Measurements from ENCODE around the gene PHGDH.

- no peak for TF ChIP-seq CTCF (optimal IDR thresholded peaks at IDR 0.05 in 1 of 3, IDR thresholded peaks at IDR 0.05 in 1 of 3, conservative IDR thresholded peaks at IDR 0.05 in 1 of 3; ENCODE audit: extremely low read depth in 1 of 3, insufficient read depth in 2 of 3, low read length in 3 of 3)
- no peak for TF ChIP-seq EZH2 (IDR thresholded peaks at IDR 0.05; ENCODE audit: low read length)
These were observed 60.0 kb downstream of the PHGDH start for GRCh38 chr1:119771770-119772169.

Measured in keratinocyte (primary cell).